CD8-positive, alpha-beta memory T cell (primary cell): ENCODE measurements around the gene ZBTB46. TPM values are rescaled to one million over a fixed set of nuclear protein-coding genes. Genes with fewer than 3 reads are reported as not detected.
"Not testable (repeated sequence)": the region's sequence is repeated elsewhere in the genome, so short reads cannot be mapped to it uniquely, and the experiment has no call there.

ENCODE experiments used
- CTCF ChIA-PET: fragments of 350-600 bp; sonication (Branson Sonifier 250); formaldehyde crosslinking; loops from one replicate; lab custom pipeline; 2021; ENCODE audit warnings: antibody characterized with exemption; lab: Charles Lee
- POLR2A ChIA-PET: fragments of 350-600 bp; sonication (Branson Sonifier 250); formaldehyde crosslinking; loops from one replicate; lab custom pipeline; 2021; ENCODE audit warnings: antibody characterized with exemption; lab: Charles Lee
- DNase-seq, 5 donors: peaks; one replicate each; pipeline versions ENCODE4 v3.0.0 to v3.0.0-alpha.2; 2020 to 2022; ENCODE audit warnings: mixed read lengths in 1 of 5
- H3K27ac ChIP-seq: one replicate; pipeline ENCODE4 v1.7.0; 2013; ENCODE audit warnings: low read depth, mild to moderate bottlenecking, low read length, moderate library complexity
- H3K27me3 ChIP-seq: 2 replicates; pipeline ENCODE4 v1.7.0; 2013; ENCODE audit warnings: low read length, mild to moderate bottlenecking; ENCODE audit not compliant: insufficient read depth, poor library complexity, severe bottlenecking
- H3K36me3 ChIP-seq: 2 replicates; pipeline ENCODE4 v1.7.0; 2013; ENCODE audit warnings: mild to moderate bottlenecking, low read length, moderate library complexity; ENCODE audit not compliant: insufficient read depth
- H3K4me1 ChIP-seq: 2 replicates; pipeline ENCODE4 v1.7.0; 2013; ENCODE audit warnings: mild to moderate bottlenecking, low read length, moderate library complexity; ENCODE audit not compliant: insufficient read depth
- H3K4me3 ChIP-seq: 2 replicates; pipeline ENCODE4 v1.7.0; 2013; ENCODE audit warnings: mild to moderate bottlenecking, low read length
- H3K9me3 ChIP-seq: 2 replicates; pipeline ENCODE4 v1.7.0; 2013; ENCODE audit warnings: mild to moderate bottlenecking, low read length
- H3K27ac Mint-ChIP-seq, 8 donors: one replicate each; pipeline ENCODE4 v1.8.0; 2020 to 2021; ENCODE audit warnings: mixed read lengths in 8 of 8, mild to moderate bottlenecking in 6 of 8, inconsistent platforms in 3 of 8, moderate library complexity in 3 of 8
- H3K27me3 Mint-ChIP-seq, 2 donors: one replicate each; pipeline ENCODE4 v1.8.0; 2020 to 2021; ENCODE audit warnings: mixed read lengths in 2 of 2, mild to moderate bottlenecking in 1 of 2, moderate library complexity in 1 of 2
- H3K36me3 Mint-ChIP-seq, 3 donors: one replicate each; pipeline ENCODE4 v1.8.0; 2020 to 2021; ENCODE audit warnings: mixed read lengths in 3 of 3, inconsistent platforms in 1 of 3, mild to moderate bottlenecking in 1 of 3
- H3K4me1 Mint-ChIP-seq, 3 donors: one replicate each; pipeline ENCODE4 v1.8.0; 2020 to 2021; ENCODE audit warnings: mixed read lengths in 3 of 3, inconsistent platforms in 1 of 3, mild to moderate bottlenecking in 1 of 3
- H3K4me3 Mint-ChIP-seq, 7 donors: one replicate each; pipeline ENCODE4 v1.8.0; 2020 to 2021; ENCODE audit warnings: mixed read lengths in 7 of 7, mild to moderate bottlenecking in 6 of 7, moderate library complexity in 4 of 7, inconsistent platforms in 2 of 7
- H3K9me3 Mint-ChIP-seq, 5 donors: one replicate each; pipeline ENCODE4 v1.8.0; 2020 to 2022; ENCODE audit warnings: mixed read lengths in 5 of 5, mild to moderate bottlenecking in 3 of 5, moderate library complexity in 2 of 5, inconsistent platforms in 1 of 5
- polyA plus RNA-seq: library from polyadenylated mRNA; unstranded; fragments of 300-500 nt; fragmentation: Illumina TruSeq; gene quantifications from one replicate; pipeline ENCODE4 v1.2.3, GENCODE V29; 2021
- total RNA-seq, 2 experiments: library from RNA; stranded (reverse); gene quantifications; one replicate each; pipeline ENCODE4 v1.2.3, GENCODE V29; 2021

The ZBTB46 gene
- total and polyA plus RNA-seq, 3 experiments from 2014 or later: 0.08 to 0.39 (median 0.31) TPM

- Histone ChIP-seq H3K27me3 (no peaks in the 10 kb centered on the region), H3K27ac (no peak overlapping the region), H3K36me3 (peaks cover 13% of the 10 kb centered on the region), H3K4me1 (peaks cover 57% of the 10 kb centered on the region), H3K4me3 (no peak overlapping the region), H3K9me3 (no peaks in the 10 kb centered on the region)
- no peak for DNase-seq
- Mint-ChIP-seq H3K36me3 (peaks cover 4 to 36% (median 5%) of the 10 kb centered on the region in 3 donors), H3K27me3 (peaks cover 0 to 3% of the 10 kb centered on the region in 2 donors), H3K27ac (peak overlapping the region in 4 of 8 donors; percentile 18 to 90 (median 44)), H3K4me3 (peak overlapping the region in 4 of 7 donors; percentile 35 to 74 (median 62)), H3K9me3 (no peaks in the 10 kb centered on the region), H3K4me1 (peaks cover 11 to 35% (median 17%) of the 10 kb centered on the region in 3 donors)
- POLR2A ChIA-PET: no interaction called here
- CTCF ChIA-PET: interaction anchor here (0.7 to 2.1 kb wide), 3 partner anchors 27 to 197 kb away, joined by 3 to 7 read pairs (median 3); partner anchors contain the start of genes ARFRP1 and ZGPAT
These were observed 96.7 kb downstream of the ZBTB46 start for GRCh38 chr20:63734111-63734945.

- CTCF ChIA-PET: interaction anchor here (0.7 to 2.1 kb wide), 2 partner anchors 26 to 196 kb away, joined by 3 to 7 read pairs; partner anchors contain the start of genes ARFRP1 and ZGPAT
- Histone ChIP-seq H3K27me3 (no peaks in the 10 kb centered on the region), H3K4me1 (peaks cover 60% of the 10 kb centered on the region), H3K36me3 (peaks cover 13% of the 10 kb centered on the region), H3K9me3 (no peaks in the 10 kb centered on the region), H3K27ac (no peak overlapping the region), H3K4me3 (no peak overlapping the region)
- DNase-seq: no peak
- Mint-ChIP-seq H3K4me1 (peaks cover 11 to 37% (median 18%) of the 10 kb centered on the region in 3 donors), H3K4me3 (peak overlapping the region in 2 of 7 donors; percentile 35 to 64), H3K27me3 (peaks cover 0 to 3% of the 10 kb centered on the region in 2 donors), H3K27ac (peak overlapping the region in 3 of 8 donors; percentile 18 to 90 (median 61)), H3K36me3 (peaks cover 4 to 37% (median 5%) of the 10 kb centered on the region in 3 donors), H3K9me3 (no peaks in the 10 kb centered on the region)
- POLR2A ChIA-PET: no interaction called here
These were observed 97.4 kb downstream of the ZBTB46 start for GRCh38 chr20:63733579-63734081.

GRCh38 chr20:63733117-63733516 is 97.9 kb downstream of the ZBTB46 start:
- Histone ChIP-seq H3K4me3 (no peak overlapping the region), H3K9me3 (no peaks in the 10 kb centered on the region), H3K27ac (no peak overlapping the region), H3K27me3 (no peaks in the 10 kb centered on the region), H3K4me1 (peaks cover 60% of the 10 kb centered on the region), H3K36me3 (peaks cover 13% of the 10 kb centered on the region)
- Mint-ChIP-seq H3K27me3 (peaks cover 0 to 3% of the 10 kb centered on the region in 2 donors), H3K36me3 (peaks cover 4 to 41% (median 8%) of the 10 kb centered on the region in 3 donors), H3K4me1 (peaks cover 11 to 39% (median 24%) of the 10 kb centered on the region in 3 donors), H3K4me3 (no peak overlapping the region), H3K9me3 (no peaks in the 10 kb centered on the region), H3K27ac (peak overlapping the region in 1 of 8 donors; percentile 61)
- ChIA-PET POLR2A (no interaction called here), CTCF (interaction anchor here (2.1 kb wide), 1 partner anchor 26 kb away, joined by 7 read pairs; the partner anchor contains the start of genes ARFRP1 and ZGPAT)
- DNase-seq: no peak

GRCh38 chr20:63732118-63733095 is 98.7 kb downstream of the ZBTB46 start:
- H3K36me3 Mint-ChIP-seq: peaks cover 4 to 44% (median 9%) of the 10 kb centered on the region in 3 donors
- no peak for DNase-seq
- H3K27ac Mint-ChIP-seq: no peak overlapping the region
- CTCF ChIA-PET: no interaction called here
- no peaks in the 10 kb centered on the region for H3K9me3 Mint-ChIP-seq
- no peak overlapping the region for H3K4me3 Mint-ChIP-seq
- POLR2A ChIA-PET: no interaction called here
- H3K27me3 Mint-ChIP-seq: peaks cover 0 to 3% of the 10 kb centered on the region in 2 donors
- Histone ChIP-seq H3K4me3 (no peak overlapping the region), H3K27ac (no peak overlapping the region), H3K36me3 (peaks cover 13% of the 10 kb centered on the region), H3K4me1 (peaks cover 67% of the 10 kb centered on the region), H3K9me3 (no peaks in the 10 kb centered on the region), H3K27me3 (no peaks in the 10 kb centered on the region)
- H3K4me1 Mint-ChIP-seq: peaks cover 11 to 46% (median 30%) of the 10 kb centered on the region in 3 donors

- no peak overlapping the region for H3K4me3 ChIP-seq
- no peak overlapping the region for H3K27ac Mint-ChIP-seq
- ChIA-PET CTCF (no interaction called here), POLR2A (no interaction called here)
- H3K9me3 ChIP-seq: no peaks in the 10 kb centered on the region
- no peaks in the 10 kb centered on the region for H3K9me3 Mint-ChIP-seq
- peaks cover 14 to 50% (median 35%) of the 10 kb centered on the region in 3 donors for H3K4me1 Mint-ChIP-seq
- no peak overlapping the region for H3K27ac ChIP-seq
- peaks cover 0 to 2% of the 10 kb centered on the region in 2 donors for H3K27me3 Mint-ChIP-seq
- H3K4me1 ChIP-seq: peaks cover 76% of the 10 kb centered on the region
- no peak for DNase-seq
- H3K36me3 ChIP-seq: peaks cover 13% of the 10 kb centered on the region
- no peaks in the 10 kb centered on the region for H3K27me3 ChIP-seq
- no peak overlapping the region for H3K4me3 Mint-ChIP-seq
- peaks cover 8 to 42% (median 13%) of the 10 kb centered on the region in 3 donors for H3K36me3 Mint-ChIP-seq
These were observed 99.7 kb downstream of the ZBTB46 start for GRCh38 chr20:63731410-63731809.

GRCh38 chr20:63730189-63730733 is 100.8 kb downstream of the ZBTB46 start:
- not testable (repeated sequence) for H3K27me3 Mint-ChIP-seq, H3K9me3 ChIP-seq, H3K27me3 ChIP-seq, H3K4me3 ChIP-seq, H3K27ac Mint-ChIP-seq, H3K4me3 Mint-ChIP-seq, H3K27ac ChIP-seq, H3K9me3 Mint-ChIP-seq, DNase-seq
- Histone ChIP-seq H3K4me1 (peaks cover 65% of the 10 kb centered on the region), H3K36me3 (peaks cover 13% of the 10 kb centered on the region)
- H3K4me1 Mint-ChIP-seq: peaks cover 10 to 42% (median 27%) of the 10 kb centered on the region in 3 donors
- CTCF ChIA-PET: interaction anchor here (0.7 to 1.4 kb wide), 3 partner anchors 11 to 59 kb away, joined by 3 to 4 read pairs (median 3); partner anchors contain the start of genes ARFRP1 and ZGPAT
- H3K36me3 Mint-ChIP-seq: peaks cover 13 to 37% (median 16%) of the 10 kb centered on the region in 3 donors
- POLR2A ChIA-PET: interaction anchor here (0.7 kb wide), 1 partner anchor 19 kb away, joined by 8 read pairs; no protein-coding TSS in a partner anchor
